ENCODE data around the gene MYL10. TPM values are rescaled to one million over a fixed set of nuclear protein-coding genes. Genes with fewer than 3 reads are reported as not detected.
"Not testable (repeated sequence)": the region's sequence is repeated elsewhere in the genome, so short reads cannot be mapped to it uniquely, and the experiment has no call there.

The MYL10 gene
- polyA plus RNA-seq, 1 donor = 9.0 TPM

GRCh38 chr7:101650579-101651081 lies 21.5 kb upstream of the MYL10 start:
- no peak for DNase-seq

- not testable (repeated sequence) for DNase-seq
These were observed 18.8 kb upstream of the MYL10 start for GRCh38 chr7:101647876-101648275.

- DNase-seq = no peak
These were observed 16.9 kb upstream of the MYL10 start for GRCh38 chr7:101645951-101646350.

DNA sequence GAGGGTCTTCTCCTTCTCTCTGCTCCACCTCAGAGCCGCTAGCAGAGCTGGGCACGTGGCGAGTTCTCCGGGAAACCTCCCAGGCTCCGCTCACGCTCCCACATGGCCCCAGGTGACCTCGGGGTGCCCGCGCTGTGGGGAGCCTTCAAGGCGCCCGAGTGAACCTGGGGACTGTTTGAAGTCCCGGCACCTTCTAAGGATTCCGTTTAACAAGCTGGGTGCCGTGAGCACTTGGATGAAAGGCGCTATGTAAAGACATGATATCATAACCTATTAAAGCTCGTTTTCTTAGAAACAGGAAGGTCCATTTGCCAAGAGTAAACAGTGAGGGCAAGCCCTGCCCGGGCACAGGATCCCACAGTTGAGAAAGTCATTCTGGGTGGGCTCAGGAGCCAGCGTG lies 15.8 kb upstream of the MYL10 start:
- DNase-seq = no peak

GRCh38 chr7:101639127-101639526 lies 10.0 kb upstream of the MYL10 start:
- not testable (repeated sequence) for DNase-seq

DNA sequence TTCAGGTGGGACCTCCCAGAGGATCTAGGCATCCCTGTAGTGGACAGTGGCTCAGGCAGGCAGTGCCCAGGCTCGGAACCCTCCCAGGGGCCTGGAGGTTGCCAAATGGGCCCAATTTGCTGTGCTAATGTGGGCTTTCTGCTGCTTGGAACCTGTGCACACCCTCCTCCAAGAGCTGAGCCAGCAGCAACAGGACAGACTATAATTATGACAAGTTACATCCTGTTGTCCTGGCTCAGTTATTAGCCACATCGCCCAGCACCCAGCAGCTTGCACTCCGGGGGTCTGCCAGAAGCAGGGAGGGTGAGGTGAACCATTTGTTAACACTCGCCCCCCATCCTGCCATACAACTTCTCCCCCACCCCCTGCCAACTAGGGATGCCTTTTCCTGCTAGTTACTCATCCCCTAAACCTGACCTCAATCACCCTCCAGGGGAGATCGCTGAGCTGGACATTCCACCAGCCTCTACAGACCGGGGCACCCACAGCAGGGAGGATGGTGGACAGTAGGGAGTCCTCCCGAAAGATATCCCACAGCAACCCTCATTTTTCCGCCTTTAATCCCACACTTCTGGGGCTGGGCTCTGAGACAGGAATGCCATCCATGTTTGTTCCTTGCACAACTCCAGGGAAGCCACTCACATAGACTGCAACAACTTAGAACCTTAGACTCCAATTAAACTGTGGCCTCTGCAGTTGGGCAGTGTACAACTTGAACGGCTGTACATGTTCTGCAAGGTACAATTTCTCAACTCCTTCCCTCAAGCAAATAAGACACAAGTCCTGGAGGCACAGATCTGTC lies 7.9 kb upstream of the MYL10 start:
- no peak for DNase-seq

DNA sequence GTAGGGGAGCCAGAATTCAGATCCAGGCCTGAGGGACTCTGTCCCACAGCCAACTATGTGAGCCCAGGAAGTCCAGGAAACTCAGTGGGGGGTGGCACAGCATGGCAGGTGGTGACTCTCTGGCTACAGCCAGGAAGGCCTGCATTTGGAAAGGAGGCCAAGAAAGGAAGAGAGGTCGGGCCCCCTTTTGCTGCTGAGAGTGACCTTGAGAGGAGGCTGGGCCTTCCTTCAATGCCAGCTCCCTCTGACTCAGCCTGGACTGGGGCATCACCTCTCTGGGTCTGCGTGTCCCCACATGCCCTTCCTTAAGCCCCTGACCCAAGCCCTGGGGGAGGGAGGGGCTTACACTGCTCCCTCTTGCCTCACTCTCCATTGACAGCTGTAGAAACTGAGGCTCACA lies 6.4 kb upstream of the MYL10 start:
- no peak for DNase-seq

DNA sequence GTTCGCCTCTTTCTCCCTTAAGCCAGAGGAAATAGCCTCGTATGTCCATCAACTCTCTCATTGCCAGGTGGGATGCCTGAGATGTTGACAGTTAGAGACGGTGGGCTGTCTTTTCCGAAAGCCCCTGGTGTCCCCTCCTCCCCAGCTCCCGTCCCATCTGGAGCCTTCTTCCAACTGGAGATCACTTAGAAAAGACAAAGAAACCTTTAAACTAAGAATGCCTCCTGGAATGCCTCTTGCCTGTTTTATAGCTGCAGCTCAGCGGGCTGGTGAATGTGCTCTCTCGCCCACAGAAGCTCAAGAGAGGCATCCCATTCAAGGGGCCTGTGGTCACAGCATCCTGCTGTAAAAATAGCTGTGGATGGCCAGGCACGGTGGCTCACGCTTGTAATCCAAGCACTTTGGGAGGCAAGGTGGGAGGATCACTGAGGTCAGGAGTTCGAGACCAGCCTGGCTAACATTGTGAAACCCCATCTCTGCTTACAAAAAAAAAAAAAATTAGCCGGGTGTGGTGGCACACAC lies 5.2 kb upstream of the MYL10 start:
- no peak for DNase-seq

- DNase-seq = peak; percentile 34
These were observed 4.4 kb upstream of the MYL10 start for GRCh38 chr7:101633511-101633910.

DNA sequence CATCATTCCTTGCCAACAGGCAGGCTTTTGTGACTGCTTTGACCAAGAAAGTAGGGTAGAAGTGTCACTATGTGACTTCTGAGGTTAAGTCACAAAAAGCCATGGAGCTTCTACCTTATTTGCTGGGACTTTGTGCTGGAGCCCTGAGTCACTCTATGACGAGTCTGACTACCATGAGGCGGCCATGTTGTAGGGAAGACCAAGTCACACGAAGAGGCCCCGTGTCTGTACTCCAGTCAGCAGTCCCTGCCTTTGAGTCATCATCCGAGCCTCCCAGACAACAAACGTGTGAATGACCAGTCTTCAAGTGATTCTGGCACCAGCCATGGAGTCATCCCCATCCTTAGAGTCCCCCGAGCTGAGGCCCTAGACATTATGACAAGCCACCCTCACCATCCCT lies 3.5 kb upstream of the MYL10 start:
- no peak for DNase-seq

GRCh38 chr7:101631224-101631714 lies 2.2 kb upstream of the MYL10 start:
- DNase-seq = no peak

GRCh38 chr7:101630591-101630990 lies 1.5 kb upstream of the MYL10 start:
- DNase-seq = no peak

- peak; percentile 61 for DNase-seq
These were observed 574 bp downstream of the MYL10 start for GRCh38 chr7:101628522-101628921.

- DNase-seq = no peak
These were observed 2.3 kb downstream of the MYL10 start for GRCh38 chr7:101626758-101627157.

DNA sequence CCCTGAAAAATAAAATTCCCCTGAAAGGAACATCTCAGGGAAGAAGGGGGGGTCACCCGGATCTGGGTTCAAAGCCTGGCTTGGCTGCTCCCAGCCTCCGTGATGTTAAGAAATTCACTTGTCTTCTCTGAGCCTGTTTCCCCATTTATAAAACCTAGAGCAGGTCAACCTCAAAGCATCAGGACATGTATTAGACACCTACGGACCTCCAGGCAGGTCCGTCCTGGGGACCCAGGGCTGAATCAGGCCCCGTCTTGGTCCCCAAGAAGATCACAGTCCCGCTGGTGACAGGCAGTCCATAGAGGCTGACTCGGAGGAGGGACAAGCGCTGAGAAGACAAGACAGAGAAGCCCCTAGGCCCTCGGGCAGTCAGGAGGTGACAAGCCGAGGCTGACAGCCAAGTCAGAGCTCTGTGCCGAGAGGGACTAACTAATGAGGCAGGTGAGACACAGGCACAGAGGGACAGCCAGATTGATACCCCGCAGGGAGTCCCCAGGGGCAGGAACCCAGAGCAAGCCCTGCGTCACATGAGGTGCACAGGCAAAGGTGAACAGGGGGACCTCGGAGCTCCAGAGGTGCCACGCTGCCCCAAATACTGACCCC lies 2.9 kb downstream of the MYL10 start:
- DNase-seq = no peak

DNA sequence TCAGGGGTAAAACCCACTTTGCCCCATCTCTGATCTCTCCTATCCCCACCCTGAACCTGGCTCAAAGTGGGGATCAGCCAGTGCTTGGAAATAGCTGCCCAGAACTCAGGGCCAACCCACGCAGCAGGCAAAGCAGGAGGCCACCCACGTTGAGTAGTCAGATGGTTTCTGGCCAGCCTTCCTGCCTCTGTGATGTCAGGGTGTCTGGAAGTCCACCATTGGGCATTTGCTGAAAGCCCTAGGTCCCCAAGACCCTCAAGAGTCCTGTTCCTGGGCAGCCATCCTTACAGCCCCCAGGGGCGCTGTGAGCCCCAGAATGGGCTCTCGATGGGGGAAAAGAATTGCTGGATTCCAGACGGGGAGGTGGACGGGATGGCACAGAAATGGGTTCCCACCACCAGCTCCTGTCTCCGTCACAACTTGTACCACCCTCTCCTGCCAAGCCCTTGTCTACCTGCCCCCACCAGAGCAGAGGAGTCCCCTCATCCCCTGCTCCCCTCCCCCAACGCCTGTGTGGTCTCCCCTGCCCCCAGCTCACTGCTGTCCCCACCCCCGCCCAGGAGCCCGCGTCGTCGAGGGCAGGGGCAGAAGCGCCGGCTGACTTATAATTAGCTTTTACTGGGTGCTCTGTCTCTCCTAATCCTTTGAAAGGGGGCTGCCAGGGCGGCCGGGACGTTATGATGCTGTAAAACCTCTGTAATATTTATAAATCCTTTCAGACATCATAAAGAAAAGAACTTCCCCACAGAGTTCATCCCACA lies 3.9 kb downstream of the MYL10 start:
- no peak for DNase-seq

DNA sequence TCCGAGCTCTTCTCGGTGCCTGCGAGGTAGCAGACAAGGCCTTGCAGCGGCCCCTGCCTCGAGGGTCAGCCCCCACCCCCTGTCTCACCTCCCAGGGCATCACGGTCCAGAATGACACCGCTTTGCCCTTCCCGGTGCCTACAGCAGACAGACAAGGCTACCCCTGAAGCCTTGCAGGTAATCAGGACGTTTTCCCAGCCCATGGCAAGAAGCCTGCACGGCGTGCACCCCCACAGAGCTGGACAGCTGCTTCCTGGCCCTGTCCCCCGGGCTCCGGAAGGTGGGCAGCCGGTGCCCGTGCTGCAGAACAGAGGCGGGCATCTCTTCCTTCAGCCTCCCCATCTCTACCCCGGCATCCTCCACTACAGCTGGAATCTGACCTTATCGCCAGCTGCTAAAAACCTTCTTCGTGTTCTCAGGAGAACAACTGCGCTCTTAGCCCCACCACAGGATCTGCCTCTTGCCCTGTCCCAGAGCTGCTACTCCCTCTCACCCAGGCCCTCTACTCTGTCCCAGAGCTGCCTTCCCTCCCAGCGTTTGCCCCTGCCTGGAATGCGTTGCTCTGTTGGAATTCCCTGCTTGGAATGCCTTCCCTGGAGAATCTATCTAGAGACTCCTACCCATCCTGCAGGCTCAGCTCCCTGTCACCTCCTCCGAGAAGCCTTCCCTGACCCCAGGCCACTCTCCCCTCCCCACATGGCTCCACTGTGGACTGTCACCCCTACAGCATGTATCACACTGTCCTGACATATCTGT lies 4.7 kb downstream of the MYL10 start:
- no peak for DNase-seq

DNA sequence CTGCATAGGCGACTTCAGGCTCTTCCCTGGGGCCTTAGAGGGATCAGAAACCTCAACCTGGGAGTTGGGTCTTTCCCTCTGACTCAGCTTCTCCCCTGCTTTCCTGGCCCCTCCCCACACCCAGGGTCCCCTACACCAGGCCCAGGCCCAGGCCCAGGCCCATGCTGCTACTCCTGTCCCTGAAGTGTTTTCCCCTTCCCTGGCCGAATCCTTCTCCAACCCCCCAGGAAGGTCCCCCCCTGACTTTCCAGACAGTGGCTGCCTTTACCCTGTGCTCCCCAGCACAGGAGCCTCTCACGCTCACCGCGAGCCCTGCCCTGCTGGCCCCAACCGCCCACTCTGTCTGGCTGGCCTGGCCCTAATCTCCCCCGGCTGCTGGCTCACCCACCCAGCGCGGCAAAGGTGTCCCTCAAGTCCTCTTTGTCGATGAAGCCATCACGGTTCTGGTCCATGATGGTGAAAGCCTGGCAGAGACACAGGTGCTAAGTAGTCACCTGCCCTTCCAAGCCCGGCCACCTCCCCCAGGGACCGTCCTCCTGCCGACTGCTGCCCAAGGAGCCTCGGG lies 6.4 kb downstream of the MYL10 start:
- no peak for DNase-seq

GRCh38 chr7:101620991-101621390 lies 8.1 kb downstream of the MYL10 start:
- DNase-seq = no peak

DNA sequence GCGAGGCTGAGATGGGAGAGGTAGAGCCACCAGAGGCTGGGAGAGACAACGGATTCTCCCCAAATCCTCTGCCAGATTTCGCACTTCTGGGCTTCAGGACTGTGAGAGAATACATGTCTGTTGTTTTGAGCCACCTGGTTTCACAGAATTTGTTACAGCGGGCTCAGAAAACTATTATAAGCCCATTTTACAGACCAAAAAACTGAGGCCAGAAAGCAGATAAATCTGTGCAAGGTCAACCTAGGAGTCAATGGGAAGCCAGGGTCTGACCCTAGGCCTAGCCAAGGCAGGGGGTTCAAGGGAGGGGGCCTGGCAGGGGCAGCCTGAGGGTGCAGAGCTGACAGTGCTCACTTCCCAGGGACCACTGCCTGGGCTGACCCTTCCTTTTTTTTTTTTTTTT lies 8.7 kb downstream of the MYL10 start:
- DNase-seq = no peak

DNA sequence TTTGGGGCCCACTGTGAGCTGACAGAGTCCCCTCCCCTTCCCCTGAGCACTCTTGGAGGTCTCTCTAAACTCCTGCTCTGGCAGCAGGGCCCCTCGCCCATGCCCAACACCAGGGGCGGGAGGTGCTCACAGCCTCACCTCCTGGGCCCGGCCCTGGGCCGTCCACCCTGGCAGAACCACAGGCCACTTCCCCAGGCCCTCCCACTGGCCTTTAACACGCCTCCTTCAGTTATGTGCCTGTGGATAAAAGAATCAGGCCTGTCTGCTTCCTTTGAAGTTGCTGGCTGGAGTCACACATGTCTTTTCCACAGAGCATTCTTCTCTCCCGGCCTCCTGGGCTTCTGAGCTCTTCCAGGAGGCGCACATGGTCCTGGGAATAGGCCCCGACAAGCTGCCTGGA lies 10.2 kb downstream of the MYL10 start:
- no peak for DNase-seq
